ENCODE results near the gene SLC6A19. TPM values are rescaled to one million over a fixed set of nuclear protein-coding genes. Genes with fewer than 3 reads are reported as not detected.

SLC6A19 gene
- total and polyA plus RNA-seq, 2 of the 13 experiments (the other 11 are each of a cell fraction or from before 2014, with no cell fraction given), result 0.02 TPM; not detected in 1

GRCh38 chr5:1185038-1185627 is 16.3 kb upstream of the SLC6A19 start (continued):
- TF ChIP-seq, protein P1, sequence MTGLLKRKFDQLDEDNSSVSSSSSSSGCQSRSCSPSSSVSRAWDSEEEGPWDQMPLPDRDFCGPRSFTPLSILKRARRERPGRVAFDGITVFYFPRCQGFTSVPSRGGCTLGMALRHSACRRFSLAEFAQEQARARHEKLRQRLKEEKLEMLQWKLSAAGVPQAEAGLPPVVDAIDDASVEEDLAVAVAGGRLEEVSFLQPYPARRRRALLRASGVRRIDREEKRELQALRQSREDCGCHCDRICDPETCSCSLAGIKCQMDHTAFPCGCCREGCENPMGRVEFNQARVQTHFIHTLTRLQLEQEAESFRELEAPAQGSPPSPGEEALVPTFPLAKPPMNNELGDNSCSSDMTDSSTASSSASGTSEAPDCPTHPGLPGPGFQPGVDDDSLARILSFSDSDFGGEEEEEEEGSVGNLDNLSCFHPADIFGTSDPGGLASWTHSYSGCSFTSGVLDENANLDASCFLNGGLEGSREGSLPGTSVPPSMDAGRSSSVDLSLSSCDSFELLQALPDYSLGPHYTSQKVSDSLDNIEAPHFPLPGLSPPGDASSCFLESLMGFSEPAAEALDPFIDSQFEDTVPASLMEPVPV (CRISPR knock-in tag; IDR thresholded peaks at IDR 0.05), result no peak
- TF ChIP-seq CHCHD3 (CRISPR knock-in tag; IDR thresholded peaks at IDR 0.05) (no peak), MAFK (conservative IDR thresholded peaks at IDR 0.05 in 1 of 2, IDR thresholded peaks at IDR 0.05 in 1 of 2; ENCODE audit: low read length in 2 of 2) (peak; percentile 96 to 97), KLF16 (CRISPR knock-in tag; IDR thresholded peaks at IDR 0.05) (0 out of 4 replicates have a peak, but pooled peaks of 1 of the 2 experiments have one; percentile 67), TAF15 (IDR thresholded peaks at IDR 0.05; ENCODE audit: low read depth, low read length, poor library complexity, severe bottlenecking) (no peak), RXRA (CRISPR knock-in tag; IDR thresholded peaks at IDR 0.05) (no peak), MAFF (IDR thresholded peaks at IDR 0.05; ENCODE audit: low read depth, low read length) (peak; percentile 96), ATM (IDR thresholded peaks at IDR 0.05; ENCODE audit: borderline replicate concordance) (no peak), SRSF1 (optimal IDR thresholded peaks at IDR 0.05; ENCODE audit: low read depth, low read length) (no peak), MATR3 (CRISPR knock-in tag; IDR thresholded peaks at IDR 0.05) (no peak), NR2F6 (IDR thresholded peaks at IDR 0.05) (no peak), NR2F6 (CRISPR knock-in tag; IDR thresholded peaks at IDR 0.05) (no peak), GTF3A (CRISPR knock-in tag; conservative IDR thresholded peaks at IDR 0.05) (no peak), ZNF589 (CRISPR knock-in tag; conservative IDR thresholded peaks at IDR 0.05) (no peak), ZNF800 (CRISPR knock-in tag; IDR thresholded peaks at IDR 0.05) (no peak), PTBP1 (IDR thresholded peaks at IDR 0.05; ENCODE audit: low read depth, low read length, poor library complexity, severe bottlenecking) (no peak), MAFG (CRISPR knock-in tag; IDR thresholded peaks at IDR 0.05) (0 out of 2 replicates have a peak, but pooled peaks have one; percentile 21), ZFP36L1 (CRISPR knock-in tag; IDR thresholded peaks at IDR 0.05) (no peak)
- TF ChIP-seq, protein P2, sequence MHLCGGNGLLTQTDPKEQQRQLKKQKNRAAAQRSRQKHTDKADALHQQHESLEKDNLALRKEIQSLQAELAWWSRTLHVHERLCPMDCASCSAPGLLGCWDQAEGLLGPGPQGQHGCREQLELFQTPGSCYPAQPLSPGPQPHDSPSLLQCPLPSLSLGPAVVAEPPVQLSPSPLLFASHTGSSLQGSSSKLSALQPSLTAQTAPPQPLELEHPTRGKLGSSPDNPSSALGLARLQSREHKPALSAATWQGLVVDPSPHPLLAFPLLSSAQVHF (CRISPR knock-in tag; IDR thresholded peaks at IDR 0.05), result 0 out of 2 replicates have a peak, but pooled peaks have one; percentile 35
- TF ChIP-seq, protein P3, sequence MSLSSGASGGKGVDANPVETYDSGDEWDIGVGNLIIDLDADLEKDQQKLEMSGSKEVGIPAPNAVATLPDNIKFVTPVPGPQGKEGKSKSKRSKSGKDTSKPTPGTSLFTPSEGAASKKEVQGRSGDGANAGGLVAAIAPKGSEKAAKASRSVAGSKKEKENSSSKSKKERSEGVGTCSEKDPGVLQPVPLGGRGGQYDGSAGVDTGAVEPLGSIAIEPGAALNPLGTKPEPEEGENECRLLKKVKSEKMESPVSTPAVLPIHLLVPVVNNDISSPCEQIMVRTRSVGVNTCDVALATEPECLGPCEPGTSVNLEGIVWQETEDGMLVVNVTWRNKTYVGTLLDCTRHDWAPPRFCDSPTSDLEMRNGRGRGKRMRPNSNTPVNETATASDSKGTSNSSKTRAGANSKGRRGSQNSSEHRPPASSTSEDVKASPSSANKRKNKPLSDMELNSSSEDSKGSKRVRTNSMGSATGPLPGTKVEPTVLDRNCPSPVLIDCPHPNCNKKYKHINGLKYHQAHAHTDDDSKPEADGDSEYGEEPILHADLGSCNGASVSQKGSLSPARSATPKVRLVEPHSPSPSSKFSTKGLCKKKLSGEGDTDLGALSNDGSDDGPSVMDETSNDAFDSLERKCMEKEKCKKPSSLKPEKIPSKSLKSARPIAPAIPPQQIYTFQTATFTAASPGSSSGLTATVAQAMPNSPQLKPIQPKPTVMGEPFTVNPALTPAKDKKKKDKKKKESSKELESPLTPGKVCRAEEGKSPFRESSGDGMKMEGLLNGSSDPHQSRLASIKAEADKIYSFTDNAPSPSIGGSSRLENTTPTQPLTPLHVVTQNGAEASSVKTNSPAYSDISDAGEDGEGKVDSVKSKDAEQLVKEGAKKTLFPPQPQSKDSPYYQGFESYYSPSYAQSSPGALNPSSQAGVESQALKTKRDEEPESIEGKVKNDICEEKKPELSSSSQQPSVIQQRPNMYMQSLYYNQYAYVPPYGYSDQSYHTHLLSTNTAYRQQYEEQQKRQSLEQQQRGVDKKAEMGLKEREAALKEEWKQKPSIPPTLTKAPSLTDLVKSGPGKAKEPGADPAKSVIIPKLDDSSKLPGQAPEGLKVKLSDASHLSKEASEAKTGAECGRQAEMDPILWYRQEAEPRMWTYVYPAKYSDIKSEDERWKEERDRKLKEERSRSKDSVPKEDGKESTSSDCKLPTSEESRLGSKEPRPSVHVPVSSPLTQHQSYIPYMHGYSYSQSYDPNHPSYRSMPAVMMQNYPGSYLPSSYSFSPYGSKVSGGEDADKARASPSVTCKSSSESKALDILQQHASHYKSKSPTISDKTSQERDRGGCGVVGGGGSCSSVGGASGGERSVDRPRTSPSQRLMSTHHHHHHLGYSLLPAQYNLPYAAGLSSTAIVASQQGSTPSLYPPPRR (CRISPR knock-in tag; IDR thresholded peaks at IDR 0.05; ENCODE audit: borderline replicate concordance), result no peak

Data from HepG2 (cell line).